C4-2B (cell line): ENCODE results near the gene PHYHD1.

ENCODE experiments used
- H3K27ac ChIP-seq: fragments of 450-650 bp; 2 replicates; pipeline ENCODE4 v1.5.1; 2017
- ZFX ChIP-seq: fragments of 450-650 bp; IDR thresholded peaks from 2 replicates; pipeline ENCODE4 v1.6.1; 2017
- TF ChIP-seq, protein P1 (sequence below): fragments of 450-650 bp; conservative IDR thresholded peaks from 2 replicates; pipeline ENCODE4 v1.5.1; 2017; ENCODE audit warnings: mild to moderate bottlenecking

PHYHD1 gene

DNA sequence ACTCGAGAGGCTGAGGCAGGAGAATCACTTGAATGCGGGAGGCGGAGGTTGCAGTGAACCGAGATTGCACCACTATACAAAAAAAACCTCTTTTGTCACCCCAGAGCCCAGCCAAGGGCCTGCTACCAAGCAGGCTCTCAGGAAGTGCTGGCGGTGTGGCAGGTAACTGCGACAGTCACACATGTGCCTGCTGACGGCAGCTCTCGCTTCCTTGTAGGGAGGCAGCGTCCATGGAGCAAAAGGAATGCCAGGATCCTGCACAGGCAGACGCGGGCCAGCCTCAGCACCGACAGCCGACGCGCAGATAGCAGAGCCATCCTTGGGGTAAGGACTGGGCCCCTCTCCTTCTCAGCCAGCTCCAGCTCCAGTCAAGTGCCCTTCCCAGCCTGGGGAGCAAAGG, 35.0 kb upstream of the PHYHD1 start:
- TF ChIP-seq ZFX: no peak
- TF ChIP-seq, protein P1, sequence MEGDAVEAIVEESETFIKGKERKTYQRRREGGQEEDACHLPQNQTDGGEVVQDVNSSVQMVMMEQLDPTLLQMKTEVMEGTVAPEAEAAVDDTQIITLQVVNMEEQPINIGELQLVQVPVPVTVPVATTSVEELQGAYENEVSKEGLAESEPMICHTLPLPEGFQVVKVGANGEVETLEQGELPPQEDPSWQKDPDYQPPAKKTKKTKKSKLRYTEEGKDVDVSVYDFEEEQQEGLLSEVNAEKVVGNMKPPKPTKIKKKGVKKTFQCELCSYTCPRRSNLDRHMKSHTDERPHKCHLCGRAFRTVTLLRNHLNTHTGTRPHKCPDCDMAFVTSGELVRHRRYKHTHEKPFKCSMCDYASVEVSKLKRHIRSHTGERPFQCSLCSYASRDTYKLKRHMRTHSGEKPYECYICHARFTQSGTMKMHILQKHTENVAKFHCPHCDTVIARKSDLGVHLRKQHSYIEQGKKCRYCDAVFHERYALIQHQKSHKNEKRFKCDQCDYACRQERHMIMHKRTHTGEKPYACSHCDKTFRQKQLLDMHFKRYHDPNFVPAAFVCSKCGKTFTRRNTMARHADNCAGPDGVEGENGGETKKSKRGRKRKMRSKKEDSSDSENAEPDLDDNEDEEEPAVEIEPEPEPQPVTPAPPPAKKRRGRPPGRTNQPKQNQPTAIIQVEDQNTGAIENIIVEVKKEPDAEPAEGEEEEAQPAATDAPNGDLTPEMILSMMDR: no peak
- H3K27ac ChIP-seq: no peak overlapping the region

DNA sequence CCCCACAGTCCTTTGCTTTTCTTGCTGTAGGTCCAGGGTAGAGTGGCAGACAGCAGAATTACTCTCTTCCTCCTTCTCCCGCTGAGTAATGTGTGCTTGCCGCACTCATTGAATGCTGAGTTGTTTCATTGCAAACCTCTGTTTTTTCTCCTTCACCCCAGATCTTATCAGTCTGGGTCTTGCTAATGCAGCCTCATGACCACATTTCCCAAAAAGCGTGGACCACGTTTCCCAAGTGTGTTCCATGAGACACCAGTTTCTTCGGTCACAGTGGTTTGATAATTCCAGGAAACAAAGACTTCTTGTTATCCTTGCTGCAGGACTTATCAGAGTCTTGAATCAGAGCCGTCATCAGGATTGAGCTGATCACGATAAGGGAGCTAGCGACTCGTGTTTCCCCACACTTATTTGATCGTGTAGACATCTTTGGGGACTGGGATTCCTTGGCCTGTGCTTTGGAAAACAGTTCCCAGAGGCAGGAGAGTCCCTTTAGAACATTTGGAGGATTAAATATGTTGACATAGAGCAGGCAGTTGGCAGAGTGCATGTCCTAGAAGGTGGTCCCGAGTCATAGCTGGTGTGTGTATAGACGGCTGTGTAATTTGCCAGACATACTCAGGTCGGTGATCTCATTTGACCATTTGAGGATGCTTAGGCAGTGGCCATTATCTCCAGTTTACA, 34.4 kb upstream of the PHYHD1 start:
- no peak overlapping the region for H3K27ac ChIP-seq
- TF ChIP-seq, protein P1: no peak
- no peak for TF ChIP-seq ZFX

DNA sequence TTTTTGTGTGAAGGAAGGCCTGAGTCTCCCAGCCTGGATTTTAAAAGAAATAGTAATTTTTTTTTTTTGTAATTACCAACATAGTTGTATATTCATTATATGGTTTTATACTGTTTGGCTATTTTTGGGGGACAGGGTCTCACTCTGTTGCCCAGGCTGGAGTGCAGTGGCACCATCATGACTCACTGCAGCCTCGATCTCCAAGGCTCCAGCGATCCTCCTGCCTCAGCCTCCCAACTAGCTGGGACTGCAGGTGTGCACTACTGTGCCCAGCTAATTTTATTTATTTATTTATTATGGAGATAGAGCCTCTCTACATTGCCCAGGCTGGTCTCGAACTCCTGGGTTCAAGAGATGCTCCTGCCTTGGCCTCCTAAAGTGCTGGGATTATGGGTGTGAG, 33.7 kb upstream of the PHYHD1 start:
- no peak overlapping the region for H3K27ac ChIP-seq
- TF ChIP-seq ZFX: no peak
- TF ChIP-seq, protein P1: no peak

GRCh38 chr9:128887914-128888350, 32.9 kb upstream of the PHYHD1 start:
- no peak for TF ChIP-seq ZFX
- TF ChIP-seq, protein P1: no peak
- no peak overlapping the region for H3K27ac ChIP-seq

- TF ChIP-seq, protein P1: no peak
- TF ChIP-seq ZFX: no peak
- no peak overlapping the region for H3K27ac ChIP-seq
Observed at GRCh38 chr9:128891321-128892220, 29.2 kb upstream of the PHYHD1 start.

DNA sequence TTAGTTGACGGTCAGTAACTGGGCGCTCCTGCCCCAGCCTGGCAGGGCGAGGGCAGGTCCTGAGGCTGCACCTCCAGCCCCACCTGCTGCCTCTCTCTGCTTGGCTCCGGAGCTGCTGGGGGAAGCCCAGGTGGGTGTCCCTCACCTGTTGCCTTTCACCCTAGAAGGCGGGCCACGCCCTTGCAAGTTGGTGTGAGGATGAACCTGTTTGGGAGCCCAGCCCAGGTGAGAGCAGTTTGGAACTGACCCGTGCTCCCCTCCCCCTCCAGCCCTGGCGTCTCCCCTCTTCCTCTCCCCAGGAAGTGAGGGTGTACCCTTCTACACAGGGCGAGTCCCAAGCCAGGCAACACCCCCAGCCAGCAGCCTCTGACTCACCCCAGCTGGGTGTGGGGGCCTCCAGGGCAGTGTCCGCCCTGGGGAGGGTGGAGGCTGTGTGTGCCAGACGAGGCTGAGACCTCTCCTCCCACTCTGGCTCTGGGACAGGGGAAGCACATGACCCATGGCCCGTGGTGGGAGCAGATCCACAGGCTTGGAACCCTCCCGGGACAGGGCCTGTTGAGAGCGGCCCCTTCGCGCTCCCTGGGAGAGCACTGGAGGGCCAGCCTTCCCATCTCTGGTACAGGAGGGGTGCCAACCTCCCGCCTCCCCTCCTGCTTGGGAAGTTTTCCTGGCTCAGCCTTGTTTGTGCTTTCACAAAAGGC, 28.4 kb upstream of the PHYHD1 start:
- H3K27ac ChIP-seq: no peak overlapping the region
- no peak for TF ChIP-seq ZFX
- TF ChIP-seq, protein P1: no peak

DNA sequence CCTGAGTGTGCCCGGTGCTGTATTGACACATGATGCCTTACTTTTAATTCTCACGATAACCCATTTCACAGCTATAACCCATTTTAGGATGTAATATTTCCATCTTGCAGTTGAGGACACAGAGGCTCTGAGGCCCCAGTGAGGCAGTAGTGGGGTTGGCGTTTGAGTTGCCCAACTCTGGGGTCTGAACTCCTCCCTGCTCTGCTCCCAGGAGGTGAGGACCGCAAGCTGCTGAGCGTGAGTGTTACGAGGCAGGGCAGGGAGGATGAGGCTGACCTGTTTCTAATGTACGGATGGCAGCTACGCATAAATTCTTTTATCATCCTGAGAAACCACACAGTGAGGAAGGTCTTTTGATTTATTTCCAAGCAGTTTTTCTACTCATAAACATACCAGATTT, 27.4 kb upstream of the PHYHD1 start:
- TF ChIP-seq ZFX: no peak
- H3K27ac ChIP-seq: no peak overlapping the region
